SH-SY5Y (cell line): ENCODE measurements around the gene PDE5A.

Source experiments
- GATA2 ChIP-seq: IDR thresholded peaks from 2 replicates; pipeline ENCODE4 v1.6.1; 2011; ENCODE audit warnings: mild to moderate bottlenecking, low read depth, low read length
- GATA3 ChIP-seq: IDR thresholded peaks from 2 replicates; pipeline ENCODE4 v1.6.1; 2011; ENCODE audit warnings: low read depth, mild to moderate bottlenecking, low read length, moderate library complexity

DNA sequence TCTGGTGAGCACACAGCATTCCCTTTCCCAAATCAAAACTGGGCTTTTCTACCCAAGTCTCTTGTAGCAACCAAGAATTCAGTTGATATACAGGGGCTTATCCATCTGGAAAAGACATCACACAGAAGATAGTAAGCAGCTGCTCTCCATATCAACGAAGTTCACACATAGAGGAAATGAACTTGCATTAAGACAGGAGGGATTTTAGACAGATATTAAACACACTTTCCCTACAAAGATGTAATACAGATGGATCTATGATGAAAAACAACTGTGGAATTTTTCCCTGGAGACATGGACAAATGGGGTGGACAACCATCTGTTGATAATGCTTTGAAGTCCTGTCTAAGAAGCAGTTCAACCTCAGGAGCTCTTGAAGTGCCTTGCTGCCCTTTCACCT, 9.8 kb upstream of the PDE5A start:
- TF ChIP-seq GATA3 = no peak
- no peak for TF ChIP-seq GATA2
